H1 (cell line): ENCODE data around the gene CAPN2. TPM values are rescaled to one million over a fixed set of nuclear protein-coding genes. Genes with fewer than 3 reads are reported as not detected.

Experiments used
- TAF7 ChIP-seq: optimal IDR thresholded peaks from 2 replicates; pipeline ENCODE3; 2011; ENCODE audit warnings: low read depth, mild to moderate bottlenecking, inconsistent platforms, low read length, moderate library complexity, borderline replicate concordance
- YY1 ChIP-seq: IDR thresholded peaks from 2 replicates; pipeline ENCODE4 v1.6.1; 2011; ENCODE audit warnings: low read depth, mild to moderate bottlenecking, low read length
- polyA plus RNA-seq, 7 experiments: library from polyadenylated mRNA; depleted of rRNA in 3 of 7; stranded (reverse) in 5 of 7; unstranded in 2 of 7; fragments of >200 nt in 5 of 7; fragments of 200-250 nt in 2 of 7; gene quantifications; 1 replicate in 5 of 7; 2 replicates in 1 of 7; 4 replicates in 1 of 7; pipeline versions ENCODE4 v1.2.1 to v1.2.3, GENCODE V29; 2011 to 2013; ENCODE audit warnings: missing spikeins in 2 of 7, mixed read lengths in 2 of 7
- total RNA-seq: library from RNA; stranded (reverse); fragmentation: NEBNext Ultra II Directional; extraction: Animal tissue kit (Norgen Biotek cat#: 25700); gene quantifications from 2 replicates; pipeline ENCODE4 v1.2.1, GENCODE V29; 2021

CAPN2 gene
- total and polyA plus RNA-seq, 2 of the 8 experiments (the other 6 are each of a cell fraction or from before 2014, with no cell fraction given): 9.2 to 10.3 TPM

DNA sequence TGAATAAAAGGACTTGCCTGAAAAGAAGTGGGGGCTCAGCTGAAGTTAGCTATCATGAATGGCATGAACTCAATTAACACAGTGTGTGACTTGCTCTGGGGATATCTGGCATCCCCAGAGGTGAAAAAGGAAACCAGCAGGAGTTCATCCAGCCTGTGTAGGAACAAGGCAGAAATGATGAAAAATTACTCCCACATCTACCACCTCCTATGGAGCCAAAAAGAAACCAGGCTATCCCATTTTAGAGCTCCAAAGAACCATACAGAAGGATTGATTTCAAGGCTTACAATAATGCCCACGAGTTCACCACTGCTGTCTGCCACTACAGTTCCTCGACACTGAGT is 108.1 kb downstream of the CAPN2 start (continued):
- no peak for TF ChIP-seq YY1
- no peak for TF ChIP-seq TAF7
